HCT116 (cell line): ENCODE measurements around the gene SH2D6. TPM values are rescaled to one million over a fixed set of nuclear protein-coding genes. Genes with fewer than 3 reads are reported as not detected.

Experiments
- ATAC-seq: fragments of 200-7000 bp; cut with Tn5 transposase; 2 replicates; pipeline ENCODE4 v1.9.1; 2020; ENCODE audit warnings: mild to moderate bottlenecking, moderate library complexity
- BruUV-seq: library from RNA; stranded (reverse); fragments of 400-500 nt; replicated peaks from 2 replicates; lab custom pipeline; 2021; lab: Mats Ljungman, UMichigan
- CTCF ChIA-PET: fragments of 300-600 bp; sonication (Branson Sonifier 250); formaldehyde crosslinking; loops from one replicate; lab custom pipeline; 2021; ENCODE audit warnings: antibody characterized with exemption; lab: Charles Lee
- POLR2A ChIA-PET: fragments of 300-600, 350-600 bp; sonication (Branson Sonifier 250); formaldehyde crosslinking; loops from one replicate; lab custom pipeline; 2021; ENCODE audit warnings: antibody characterized with exemption; lab: Charles Lee
- RAD21 ChIA-PET, 2 experiments: fragments of 300-600 bp; sonication (Branson Sonifier 250); formaldehyde crosslinking; loops; one replicate each; lab custom pipeline; 2023; ENCODE audit warnings: low total read pairs in 2 of 2; ENCODE audit not compliant: uncharacterized antibody in 2 of 2, unreplicated experiment in 2 of 2, low non-redundant PET in 1 of 2; lab: Charles Lee
- DNase-seq: peaks from one replicate; pipeline ENCODE4 v3.0.0-alpha.2; 2010; ENCODE audit warnings: low read depth, low spot score
- H2AFZ ChIP-seq: fragments of 200-600 bp; shearing (Covaris generic), sonication (generic); 2 replicates; pipeline ENCODE4 v1.6.1; 2017; ENCODE audit warnings: low read depth, mixed run types, mixed read lengths, antibody characterized with exemption, low read length; ENCODE audit not compliant: poor library complexity, severe bottlenecking
- H3K27ac ChIP-seq: 2 replicates; pipeline ENCODE4 v1.5.1; 2012; ENCODE audit warnings: low read depth, low read length
- H3K27me3 ChIP-seq: fragments of 200-600 bp; sonication (generic); 2 replicates; pipeline ENCODE4 v1.6.1; 2016; ENCODE audit warnings: mixed run types, low read length, mixed read lengths; ENCODE audit not compliant: insufficient read depth
- H3K36me3 ChIP-seq, 2 experiments: fragments of 200-500 bp in 1 of 2; fragments of 200-600 bp in 1 of 2; sonication (Bioruptor generic) in 1 of 2; sonication (generic) in 1 of 2; 2 replicates each; pipeline versions ENCODE4 v1.5.1 to v1.6.1; 2014 to 2016; ENCODE audit warnings: low read length in 2 of 2, inconsistent platforms in 1 of 2, mixed read lengths in 1 of 2, mixed run types in 1 of 2; ENCODE audit not compliant: insufficient read depth in 2 of 2, control insufficient read depth in 1 of 2
- H3K4me1 ChIP-seq, 2 experiments: fragments of 200-600 bp in 1 of 2; sonication (generic) in 1 of 2; 2 replicates each; pipeline versions ENCODE4 v1.5.1 to v1.6.1; 2012 to 2017; ENCODE audit warnings: low read length in 2 of 2, inconsistent platforms in 1 of 2, mild to moderate bottlenecking in 1 of 2, mixed read lengths in 1 of 2, mixed run types in 1 of 2, moderate library complexity in 1 of 2; ENCODE audit not compliant: insufficient read depth in 2 of 2, control insufficient read depth in 1 of 2
- H3K4me2 ChIP-seq: fragments of 200-600 bp; sonication (generic); 2 replicates; pipeline ENCODE4 v1.6.1; 2017; ENCODE audit warnings: mixed run types, low read length, mixed read lengths
- H3K4me3 ChIP-seq, 2 experiments: fragments of 200-600 bp in 1 of 2; sonication (generic) in 1 of 2; replicated peaks in 1 of 2; 2 replicates each; pipeline ENCODE4 v1.5.1; 2011 to 2016; ENCODE audit warnings: low read length in 2 of 2, control low read depth in 1 of 2, low read depth in 1 of 2, mild to moderate bottlenecking in 1 of 2, mixed read lengths in 1 of 2, mixed run types in 1 of 2
- H3K79me2 ChIP-seq: fragments of 200-600 bp; sonication (generic); 2 replicates; pipeline ENCODE4 v1.6.1; 2017; ENCODE audit warnings: mild to moderate bottlenecking, mixed run types, low read length, moderate library complexity, mixed read lengths; ENCODE audit not compliant: insufficient read depth
- H3K9ac ChIP-seq: fragments of 200-600 bp; sonication (generic); 2 replicates; pipeline ENCODE4 v1.6.1; 2016; ENCODE audit warnings: low read length, mixed read lengths
- H3K9me2 ChIP-seq: fragments of 200-600 bp; sonication (generic), shearing (Covaris generic); 2 replicates; pipeline ENCODE4 v1.6.1; 2017; ENCODE audit warnings: mixed run types, mild to moderate bottlenecking, moderate library complexity; ENCODE audit not compliant: insufficient read depth
- H3K9me3 ChIP-seq, 2 experiments: fragments of 200-500 bp in 1 of 2; fragments of 200-600 bp in 1 of 2; sonication (Bioruptor generic) in 1 of 2; sonication (generic) in 1 of 2; 2 replicates each; pipeline ENCODE4 v1.6.1; 2014 to 2017; ENCODE audit warnings: low read length in 2 of 2, mixed read lengths in 2 of 2, inconsistent platforms in 1 of 2, low read depth in 1 of 2, mild to moderate bottlenecking in 1 of 2, mixed run types in 1 of 2, moderate library complexity in 1 of 2; ENCODE audit not compliant: control insufficient read depth in 1 of 2, insufficient read depth in 1 of 2
- H4K20me1 ChIP-seq: fragments of 200-600 bp; sonication (generic), shearing (Covaris generic); 2 replicates; pipeline ENCODE4 v1.6.1; 2017; ENCODE audit warnings: mixed run types, mild to moderate bottlenecking, moderate library complexity; ENCODE audit not compliant: insufficient read depth
- CBX3 ChIP-seq: IDR thresholded peaks from 2 replicates; pipeline ENCODE4 v1.6.1; 2012; ENCODE audit warnings: low read depth
- EGR1 ChIP-seq: IDR thresholded peaks from 2 replicates; pipeline ENCODE4 v1.6.1; 2012; ENCODE audit warnings: low read depth
- EZH2phosphoT487 ChIP-seq: fragments of 200-600 bp; IDR thresholded peaks from 2 replicates; pipeline ENCODE4 v1.6.1; 2018; ENCODE audit warnings: antibody characterized with exemption, borderline replicate concordance
- JUND ChIP-seq: IDR thresholded peaks from 2 replicates; pipeline ENCODE4 v1.6.1; 2012
- POLR2AphosphoS5 ChIP-seq: IDR thresholded peaks from 2 replicates; pipeline ENCODE4 v1.6.1; 2011; ENCODE audit warnings: mild to moderate bottlenecking, low read depth, low read length, moderate library complexity
- TCF7L2 ChIP-seq: IDR thresholded peaks from 2 replicates; pipeline ENCODE4 v1.7.0; 2011; ENCODE audit warnings: borderline replicate concordance, inconsistent platforms; ENCODE audit not compliant: insufficient read depth, insufficient read length; ENCODE audit errors: extremely low read depth
- intact Hi-C: fragments of 100-400 bp; cut with micrococcal nuclease; formaldehyde crosslinking; loops from 2 replicates; pipeline ENCODE4 v1.10.0; 2022
- total RNA-seq: library from RNA; stranded (reverse); gene quantifications from one replicate; pipeline ENCODE4 v1.2.1, GENCODE V29; 2021; ENCODE audit not compliant: unreplicated experiment
- TF ChIP-seq, protein P1 (sequence below): IDR thresholded peaks from 2 replicates; pipeline ENCODE4 v1.6.1; 2012
- TF ChIP-seq, protein P2 (sequence below), 3 experiments: fragments of 200-600 bp in 1 of 3; sonication (generic) in 1 of 3; IDR thresholded peaks in 2 of 3; conservative IDR thresholded peaks in 1 of 3; 2 replicates each; pipeline ENCODE4 v1.5.1; 2012 to 2017; ENCODE audit warnings: low read depth in 2 of 3, low read length in 2 of 3, antibody characterized with exemption in 1 of 3, borderline replicate concordance in 1 of 3, control low read depth in 1 of 3, mild to moderate bottlenecking in 1 of 3, mixed read lengths in 1 of 3, mixed run types in 1 of 3, moderate library complexity in 1 of 3; ENCODE audit not compliant: insufficient read depth in 1 of 3

The SH2D6 gene
- total RNA-seq, 1 experiment from 2014 or later, result 2.7 TPM

DNA sequence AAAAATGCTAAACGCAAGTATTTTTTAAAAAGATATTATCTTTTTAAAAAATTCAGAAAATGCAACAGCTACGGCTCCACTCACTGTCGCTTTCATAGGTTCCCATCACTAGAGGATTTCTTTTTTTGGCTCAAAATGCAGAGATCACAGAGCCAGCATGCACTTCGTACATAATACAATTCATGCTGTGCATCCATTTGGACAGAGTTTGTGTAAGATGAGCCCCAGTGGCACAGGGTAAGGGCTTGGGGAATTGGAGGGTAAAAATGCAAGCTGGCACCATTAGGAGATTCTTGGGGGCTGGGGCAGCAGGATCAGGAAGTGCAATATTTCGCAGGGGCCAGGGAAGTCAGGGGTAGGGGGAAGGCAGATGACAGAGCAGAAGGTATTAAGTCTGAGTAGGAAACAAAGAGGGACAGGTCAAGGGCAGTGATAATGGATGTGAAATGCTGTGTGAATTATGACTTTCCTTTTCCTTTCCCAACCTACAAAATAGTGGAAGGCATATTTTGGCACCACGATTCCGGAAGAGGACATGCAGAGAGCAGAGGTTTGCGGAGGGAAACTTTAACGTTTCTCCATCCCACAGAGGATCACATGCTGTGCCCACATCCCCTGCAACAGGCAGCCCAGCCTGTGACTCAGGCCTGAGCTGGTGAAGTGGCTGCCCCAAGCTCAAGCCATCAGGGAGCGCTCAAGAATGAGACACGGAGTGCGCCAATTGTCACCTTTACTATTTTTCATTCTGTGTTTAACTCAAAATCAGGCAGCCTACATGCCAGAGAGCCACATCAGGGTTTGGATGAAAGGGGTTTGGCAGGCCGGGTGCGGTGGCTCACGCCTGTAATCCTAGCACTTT is 13.1 kb upstream of the SH2D6 start:
- Histone ChIP-seq H3K27ac (no peak overlapping the region), H3K9ac (no peak overlapping the region), H3K79me2 (peaks cover 65% of the 10 kb centered on the region), H3K4me1 (peaks cover 6 to 14% of the 10 kb centered on the region in 2 experiments), H3K4me2 (no peak overlapping the region), H3K9me2 (no peaks in the 10 kb centered on the region), H3K4me3 (no peak overlapping the region), H3K36me3 (peaks cover 3 to 7% of the 10 kb centered on the region in 2 experiments; a peak in 1 of 4 replicates), H2AFZ (no peak overlapping the region), H3K9me3 (peaks cover 0 to 4% of the 10 kb centered on the region in 2 experiments; a peak in 1 of 4 replicates), H3K27me3 (no peaks in the 10 kb centered on the region), H4K20me1 (no peaks in the 10 kb centered on the region)
- DNase-seq (no peak), ATAC-seq (no peak)
- TF ChIP-seq EGR1 (no peak), JUND (no peak), EZH2phosphoT487 (no peak), TCF7L2 (no peak), POLR2AphosphoS5 (no peak), CBX3 (no peak)
- TF ChIP-seq, protein P1, sequence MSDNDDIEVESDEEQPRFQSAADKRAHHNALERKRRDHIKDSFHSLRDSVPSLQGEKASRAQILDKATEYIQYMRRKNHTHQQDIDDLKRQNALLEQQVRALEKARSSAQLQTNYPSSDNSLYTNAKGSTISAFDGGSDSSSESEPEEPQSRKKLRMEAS, result no peak
- TF ChIP-seq, protein P2, sequence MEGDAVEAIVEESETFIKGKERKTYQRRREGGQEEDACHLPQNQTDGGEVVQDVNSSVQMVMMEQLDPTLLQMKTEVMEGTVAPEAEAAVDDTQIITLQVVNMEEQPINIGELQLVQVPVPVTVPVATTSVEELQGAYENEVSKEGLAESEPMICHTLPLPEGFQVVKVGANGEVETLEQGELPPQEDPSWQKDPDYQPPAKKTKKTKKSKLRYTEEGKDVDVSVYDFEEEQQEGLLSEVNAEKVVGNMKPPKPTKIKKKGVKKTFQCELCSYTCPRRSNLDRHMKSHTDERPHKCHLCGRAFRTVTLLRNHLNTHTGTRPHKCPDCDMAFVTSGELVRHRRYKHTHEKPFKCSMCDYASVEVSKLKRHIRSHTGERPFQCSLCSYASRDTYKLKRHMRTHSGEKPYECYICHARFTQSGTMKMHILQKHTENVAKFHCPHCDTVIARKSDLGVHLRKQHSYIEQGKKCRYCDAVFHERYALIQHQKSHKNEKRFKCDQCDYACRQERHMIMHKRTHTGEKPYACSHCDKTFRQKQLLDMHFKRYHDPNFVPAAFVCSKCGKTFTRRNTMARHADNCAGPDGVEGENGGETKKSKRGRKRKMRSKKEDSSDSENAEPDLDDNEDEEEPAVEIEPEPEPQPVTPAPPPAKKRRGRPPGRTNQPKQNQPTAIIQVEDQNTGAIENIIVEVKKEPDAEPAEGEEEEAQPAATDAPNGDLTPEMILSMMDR (IDR thresholded peaks at IDR 0.05 in 2 of 3, conservative IDR thresholded peaks at IDR 0.05 in 1 of 3; ENCODE audit: borderline replicate concordance in 1 of 3, insufficient read depth in 1 of 3, low read depth in 2 of 3, low read length in 2 of 3), result no peak
- intact Hi-C loops, result no loop called here
- ChIA-PET RAD21 (no interaction called here), CTCF (no interaction called here), POLR2A (no interaction called here)
- no TSS peak for BruUV-seq
